ENCODE data around the gene MPC1. TPM values are rescaled to one million over a fixed set of nuclear protein-coding genes. Genes with fewer than 3 reads are reported as not detected.
"Not testable (repeated sequence)": the region's sequence is repeated elsewhere in the genome, so short reads cannot be mapped to it uniquely, and the experiment has no call there.

The MPC1 gene
- total RNA-seq, 1 donor from 2014 or later = 19.1 TPM

DNA sequence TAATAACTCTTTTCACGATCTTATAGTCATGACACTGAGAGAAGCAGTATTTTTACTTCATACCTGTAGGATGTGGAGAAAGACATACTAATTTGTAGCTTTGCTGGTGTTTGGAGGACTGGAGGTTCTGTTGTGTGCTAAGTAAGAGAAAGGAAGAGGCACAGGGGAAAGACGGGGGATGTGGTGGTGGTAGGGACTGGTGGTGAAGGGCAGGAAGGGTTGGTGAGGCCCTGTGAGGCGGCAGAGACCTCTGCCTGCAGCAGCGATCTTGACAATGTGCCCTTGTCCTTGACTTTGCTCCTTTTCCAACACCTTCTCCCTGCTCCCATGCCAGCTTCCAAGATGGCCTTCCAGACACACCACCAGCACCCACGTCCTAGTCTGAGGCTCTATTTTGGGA, 32.6 kb upstream of the MPC1 start:
- intact Hi-C loops (cut with micrococcal nuclease) = loop anchor here (2.0 to 10.0 kb wide), 4 partner anchors 33 to 1289 kb away; partner anchors contain the start of gene MPC1
- peaks cover 15% of the 10 kb centered on the region for H3K9me3 Mint-ChIP-seq
- peak; percentile 27 for DNase-seq (ENCODE audit: low spot score)
- peaks cover 21% of the 10 kb centered on the region for H3K36me3 Mint-ChIP-seq (ENCODE audit: low read depth)
- peak overlapping the region; percentile 37 for H3K27ac Mint-ChIP-seq
- H3K4me3 Mint-ChIP-seq = no peak overlapping the region
- peaks cover 11% of the 10 kb centered on the region for H3K27me3 Mint-ChIP-seq (ENCODE audit: insufficient read depth)
- H3K4me1 Mint-ChIP-seq (ENCODE audit: low read depth) = peaks cover 79% of the 10 kb centered on the region

DNA sequence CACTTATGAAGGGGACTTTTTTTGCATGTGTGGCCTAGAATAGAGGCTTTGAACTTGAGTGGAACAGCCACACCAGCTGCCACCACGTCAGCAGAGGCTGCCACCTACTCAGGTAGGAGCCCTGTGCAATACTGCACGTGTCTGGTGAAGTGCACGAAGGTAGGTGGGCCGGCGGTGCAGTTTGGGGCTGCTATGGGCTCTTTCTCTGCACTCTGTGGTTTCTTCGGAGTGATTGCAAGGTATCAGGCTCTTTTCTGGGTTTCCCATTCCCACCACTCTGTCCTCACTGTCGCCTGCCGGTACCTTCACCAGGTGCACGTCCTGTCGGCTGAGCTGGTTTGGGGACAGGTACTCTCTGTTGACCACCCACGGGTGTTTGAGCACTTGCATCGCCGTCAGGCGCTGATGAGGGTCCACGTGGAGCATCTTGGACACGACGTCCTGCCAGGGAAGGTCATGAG, 30.8 kb upstream of the MPC1 start:
- no peak for DNase-seq (ENCODE audit: low spot score)
- H3K9me3 Mint-ChIP-seq = peaks cover 15% of the 10 kb centered on the region
- intact Hi-C loops (cut with micrococcal nuclease) = loop anchor here (10.0 kb wide), 2 partner anchors 389 to 1291 kb away; no protein-coding TSS in a partner anchor
- H3K27ac Mint-ChIP-seq = no peak overlapping the region
- peaks cover 21% of the 10 kb centered on the region for H3K27me3 Mint-ChIP-seq (ENCODE audit: insufficient read depth)
- H3K4me1 Mint-ChIP-seq (ENCODE audit: low read depth) = peaks cover 65% of the 10 kb centered on the region
- H3K36me3 Mint-ChIP-seq (ENCODE audit: low read depth) = peaks cover 17% of the 10 kb centered on the region
- no peak overlapping the region for H3K4me3 Mint-ChIP-seq

DNA sequence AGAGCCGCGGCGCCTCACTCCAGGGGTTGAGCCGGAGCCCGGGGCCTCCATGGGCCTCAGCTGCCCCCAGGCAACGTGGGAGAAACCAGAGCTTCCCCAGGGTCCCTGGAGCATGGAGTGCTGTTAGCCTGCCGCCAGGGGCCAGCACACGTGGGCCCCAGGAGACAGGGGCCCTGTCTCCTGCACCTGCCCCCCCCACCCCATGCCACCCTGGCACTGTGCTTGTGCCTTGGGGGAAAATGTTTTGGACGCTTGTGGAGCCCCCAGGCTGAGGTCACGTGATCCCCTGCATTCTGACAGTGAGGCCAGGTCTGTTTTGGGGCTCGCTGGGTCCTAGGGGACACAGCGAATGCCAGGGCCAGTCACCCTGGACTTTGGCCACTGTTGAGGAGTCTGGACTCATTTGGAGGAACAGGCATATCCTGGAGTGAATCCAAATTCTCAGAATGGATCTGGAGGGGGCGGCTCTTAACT, 30.2 kb upstream of the MPC1 start:
- peaks cover 59% of the 10 kb centered on the region for H3K4me1 Mint-ChIP-seq (ENCODE audit: low read depth)
- intact Hi-C loops (cut with micrococcal nuclease) = loop anchor here (10.0 kb wide), 2 partner anchors 388 to 1292 kb away; no protein-coding TSS in a partner anchor

DNA sequence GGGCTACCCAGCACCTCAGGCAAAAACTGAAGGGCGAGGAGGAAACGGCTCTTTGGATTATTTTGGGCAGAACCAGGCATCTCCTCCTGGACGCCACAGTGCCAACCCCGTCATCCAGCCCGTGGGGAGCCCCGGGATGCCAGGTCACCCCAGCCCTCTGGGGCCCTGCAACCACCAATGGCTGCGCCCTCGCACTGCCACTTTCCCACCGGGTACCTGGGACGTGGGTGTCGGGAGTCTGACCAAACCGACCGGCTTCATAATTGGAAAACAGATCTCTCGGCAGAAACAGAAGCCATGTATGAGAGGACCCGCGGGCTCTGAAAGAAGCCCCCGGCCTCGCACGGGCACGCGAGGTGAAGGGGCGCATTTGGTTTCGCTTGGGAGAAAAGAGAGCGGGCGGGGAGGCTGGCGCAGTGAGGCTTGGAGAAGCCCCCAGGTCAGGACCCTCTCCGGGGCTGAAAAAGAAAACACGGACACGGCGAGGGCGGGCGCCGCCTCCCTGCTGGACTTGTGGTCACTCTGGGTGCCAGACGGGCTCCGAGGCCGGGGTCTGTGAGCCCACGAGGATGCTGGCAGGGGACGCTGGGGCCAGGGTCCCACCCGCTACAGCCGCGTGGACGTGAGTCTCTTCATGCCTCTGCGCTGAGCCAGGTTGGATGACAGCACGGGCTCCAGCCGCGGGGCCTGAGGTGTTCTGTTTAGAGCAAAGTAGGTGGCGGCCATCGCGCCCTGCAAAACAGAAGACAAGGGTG, 29.6 kb upstream of the MPC1 start:
- DNase-seq (ENCODE audit: low spot score) = no peak
- H3K36me3 Mint-ChIP-seq (ENCODE audit: low read depth) = peaks cover 17% of the 10 kb centered on the region
- intact Hi-C loops (cut with micrococcal nuclease) = loop anchor here (10.0 kb wide), 2 partner anchors 388 to 1292 kb away; no protein-coding TSS in a partner anchor
- H3K4me3 Mint-ChIP-seq = peak overlapping the region; percentile 37
- no peak overlapping the region for H3K27ac Mint-ChIP-seq
- H3K4me1 Mint-ChIP-seq (ENCODE audit: low read depth) = peaks cover 53% of the 10 kb centered on the region
- H3K27me3 Mint-ChIP-seq (ENCODE audit: insufficient read depth) = peaks cover 25% of the 10 kb centered on the region
- peaks cover 15% of the 10 kb centered on the region for H3K9me3 Mint-ChIP-seq

More for the DNA sequence above, 30.2 kb upstream of the MPC1 start:
- Mint-ChIP-seq H3K36me3 (ENCODE audit: low read depth) (peaks cover 17% of the 10 kb centered on the region), H3K9me3 (peaks cover 15% of the 10 kb centered on the region), H3K27me3 (ENCODE audit: insufficient read depth) (peaks cover 21% of the 10 kb centered on the region), H3K4me3 (no peak overlapping the region), H3K27ac (no peak overlapping the region)
- no peak for DNase-seq (ENCODE audit: low spot score)

DNA sequence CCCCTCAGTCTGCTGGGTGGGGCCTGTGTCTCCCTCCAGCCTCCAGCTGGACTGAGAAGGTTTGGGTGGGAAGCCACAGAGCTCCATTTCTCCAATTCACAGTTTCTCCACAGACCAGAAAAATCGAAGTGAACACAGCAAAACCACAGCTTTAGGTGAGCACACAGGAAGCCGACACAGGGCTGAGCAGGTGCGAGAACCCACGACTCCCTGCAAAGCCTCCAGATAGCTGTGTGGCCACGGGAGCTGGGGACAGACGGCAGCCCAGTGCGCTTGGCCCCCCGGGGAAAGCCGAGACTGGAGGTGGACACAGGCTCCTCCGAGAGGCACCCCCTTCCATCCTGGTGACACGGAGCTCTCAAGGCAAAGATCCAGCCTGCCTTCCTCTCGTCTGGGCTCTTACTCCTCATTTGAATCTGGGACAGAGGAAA, 29.0 kb upstream of the MPC1 start:
- peaks cover 25% of the 10 kb centered on the region for H3K27me3 Mint-ChIP-seq (ENCODE audit: insufficient read depth)
- DNase-seq (ENCODE audit: low spot score) = peak; percentile 16
- H3K36me3 Mint-ChIP-seq (ENCODE audit: low read depth) = peaks cover 13% of the 10 kb centered on the region
- peaks cover 47% of the 10 kb centered on the region for H3K4me1 Mint-ChIP-seq (ENCODE audit: low read depth)
- intact Hi-C loops (cut with micrococcal nuclease) = loop anchor here (10.0 kb wide), 2 partner anchors 387 to 1293 kb away; no protein-coding TSS in a partner anchor
- H3K9me3 Mint-ChIP-seq = peaks cover 11% of the 10 kb centered on the region
- H3K4me3 Mint-ChIP-seq = peak overlapping the region; percentile 37
- H3K27ac Mint-ChIP-seq = no peak overlapping the region

DNA sequence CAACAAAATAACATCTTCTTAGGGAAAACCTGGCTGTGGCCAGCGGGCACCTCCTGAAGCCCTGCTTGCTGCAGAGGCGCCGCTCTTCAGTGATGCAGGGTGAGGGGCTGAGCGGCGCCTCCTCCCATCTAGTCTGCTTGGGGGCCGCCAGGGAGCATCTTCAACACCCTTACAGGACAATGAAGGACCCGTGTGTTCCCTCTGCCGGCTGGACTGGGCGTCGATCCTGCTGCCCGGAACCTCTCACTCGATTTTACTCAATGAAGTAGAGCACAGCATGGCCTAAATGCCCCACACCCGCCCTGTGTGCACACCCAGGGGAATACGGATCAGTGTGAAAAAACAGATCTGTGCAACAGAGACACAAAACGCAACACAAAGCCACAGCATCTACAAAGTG, 28.5 kb upstream of the MPC1 start:
- Mint-ChIP-seq H3K27ac (no peak overlapping the region), H3K9me3 (peaks cover 6% of the 10 kb centered on the region), H3K36me3 (ENCODE audit: low read depth) (peaks cover 8% of the 10 kb centered on the region), H3K4me3 (peak overlapping the region; percentile 37), H3K4me1 (ENCODE audit: low read depth) (peaks cover 42% of the 10 kb centered on the region), H3K27me3 (ENCODE audit: insufficient read depth) (peaks cover 25% of the 10 kb centered on the region)
- intact Hi-C loops (cut with micrococcal nuclease) = loop anchor here (10.0 kb wide), 2 partner anchors 386 to 1294 kb away; no protein-coding TSS in a partner anchor
- DNase-seq (ENCODE audit: low spot score) = no peak

DNA sequence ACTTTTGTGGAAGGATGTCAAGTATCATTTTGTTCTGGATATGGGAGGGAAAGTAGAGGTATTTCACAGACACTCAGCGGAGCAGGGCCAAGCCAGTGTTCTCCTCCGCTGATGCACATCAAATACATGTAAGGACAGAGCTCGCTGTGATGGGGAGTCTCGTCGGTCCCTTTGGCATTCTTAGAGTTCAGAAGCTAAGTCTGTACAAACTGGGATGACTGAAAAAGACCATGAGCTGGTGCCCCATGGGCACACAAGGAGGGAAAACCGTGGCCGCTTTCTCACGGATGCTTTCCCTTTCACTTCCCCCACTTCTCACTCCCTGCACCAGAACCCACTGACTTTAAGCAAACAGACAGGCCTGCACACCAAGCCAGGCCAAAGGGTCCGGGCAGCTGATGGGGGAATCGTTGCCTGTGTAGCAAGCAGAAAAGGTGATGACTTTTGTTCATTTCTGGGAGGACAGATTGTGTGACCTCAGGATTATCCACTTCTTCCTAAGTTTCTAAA, 27.7 kb upstream of the MPC1 start:
- Mint-ChIP-seq H3K27ac (no peak overlapping the region), H3K4me3 (no peak overlapping the region), H3K27me3 (ENCODE audit: insufficient read depth) (peaks cover 25% of the 10 kb centered on the region), H3K4me1 (ENCODE audit: low read depth) (peaks cover 34% of the 10 kb centered on the region), H3K36me3 (ENCODE audit: low read depth) (peaks cover 2% of the 10 kb centered on the region), H3K9me3 (no peaks in the 10 kb centered on the region)
- DNase-seq (ENCODE audit: low spot score) = no peak
- intact Hi-C loops (cut with micrococcal nuclease) = loop anchor here (10.0 kb wide), 2 partner anchors 386 to 1294 kb away; no protein-coding TSS in a partner anchor

DNA sequence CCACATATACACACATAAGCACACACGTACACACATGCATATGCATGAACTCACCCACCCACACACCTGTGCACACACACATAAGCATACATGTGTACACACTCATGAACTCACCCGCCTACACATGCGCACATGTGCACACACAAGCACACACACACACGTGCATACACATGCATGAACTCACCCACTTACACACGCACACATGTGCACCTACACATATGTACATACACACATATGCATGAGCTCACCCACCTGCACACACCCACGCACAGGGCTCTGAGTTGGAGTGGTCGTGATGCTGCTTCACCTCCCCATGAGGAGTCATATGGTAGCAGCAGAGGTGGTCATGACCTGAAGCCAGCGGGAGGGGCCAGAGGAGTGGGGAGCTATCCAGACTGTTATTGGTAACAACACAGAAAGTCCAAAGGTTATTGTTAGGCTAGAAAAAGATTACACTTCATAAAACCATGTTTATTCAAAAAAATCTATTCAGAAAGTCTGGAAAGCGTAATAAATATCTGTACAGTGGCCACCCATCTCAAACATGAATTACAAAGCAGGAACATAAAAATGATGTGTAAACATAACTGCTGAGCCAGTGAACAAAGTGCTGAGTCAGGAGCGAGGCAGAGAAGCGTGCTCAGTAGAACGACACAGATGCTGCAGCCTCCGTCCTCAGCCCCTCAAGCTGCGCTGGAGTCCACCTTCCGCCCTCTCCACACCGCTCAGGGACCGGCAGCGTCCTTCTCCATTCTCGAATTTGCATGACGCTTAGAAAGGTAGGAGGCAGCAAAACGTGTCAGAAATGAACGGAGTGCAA, 26.4 kb upstream of the MPC1 start:
- intact Hi-C loops (cut with micrococcal nuclease) = no loop called here
- H3K9me3 Mint-ChIP-seq = no peaks in the 10 kb centered on the region
- H3K4me3 Mint-ChIP-seq = no peak overlapping the region
- H3K4me1 Mint-ChIP-seq (ENCODE audit: low read depth) = peaks cover 23% of the 10 kb centered on the region
- DNase-seq (ENCODE audit: low spot score) = no peak
- no peaks in the 10 kb centered on the region for H3K36me3 Mint-ChIP-seq (ENCODE audit: low read depth)
- H3K27ac Mint-ChIP-seq = no peak overlapping the region
- peaks cover 25% of the 10 kb centered on the region for H3K27me3 Mint-ChIP-seq (ENCODE audit: insufficient read depth)

DNA sequence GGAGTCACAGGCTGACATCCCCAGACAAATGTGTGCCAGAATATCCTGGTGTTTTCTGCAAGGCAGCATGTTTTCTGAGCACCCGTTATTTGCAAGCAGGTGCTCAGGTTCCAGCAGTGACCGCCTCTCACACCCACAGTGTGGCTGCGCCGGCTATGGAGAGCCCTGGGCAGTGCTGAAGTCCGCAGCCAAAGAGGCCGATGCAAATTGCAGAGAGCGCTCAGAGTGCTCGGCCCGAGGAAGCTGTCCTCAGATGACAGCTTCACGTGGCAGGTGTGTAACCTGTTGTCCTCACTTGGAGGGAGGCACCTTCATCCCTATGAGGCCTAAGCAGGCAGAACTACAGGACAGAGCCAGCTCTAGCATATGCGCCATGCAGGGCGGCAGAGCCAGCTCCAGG, 23.5 kb upstream of the MPC1 start:
- Mint-ChIP-seq H3K4me3 (no peak overlapping the region), H3K4me1 (ENCODE audit: low read depth) (peaks cover 12% of the 10 kb centered on the region), H3K9me3 (no peaks in the 10 kb centered on the region), H3K36me3 (ENCODE audit: low read depth) (no peaks in the 10 kb centered on the region), H3K27ac (no peak overlapping the region), H3K27me3 (ENCODE audit: insufficient read depth) (peaks cover 20% of the 10 kb centered on the region)
- intact Hi-C loops (cut with micrococcal nuclease) = no loop called here
- no peak for DNase-seq (ENCODE audit: low spot score)

DNA sequence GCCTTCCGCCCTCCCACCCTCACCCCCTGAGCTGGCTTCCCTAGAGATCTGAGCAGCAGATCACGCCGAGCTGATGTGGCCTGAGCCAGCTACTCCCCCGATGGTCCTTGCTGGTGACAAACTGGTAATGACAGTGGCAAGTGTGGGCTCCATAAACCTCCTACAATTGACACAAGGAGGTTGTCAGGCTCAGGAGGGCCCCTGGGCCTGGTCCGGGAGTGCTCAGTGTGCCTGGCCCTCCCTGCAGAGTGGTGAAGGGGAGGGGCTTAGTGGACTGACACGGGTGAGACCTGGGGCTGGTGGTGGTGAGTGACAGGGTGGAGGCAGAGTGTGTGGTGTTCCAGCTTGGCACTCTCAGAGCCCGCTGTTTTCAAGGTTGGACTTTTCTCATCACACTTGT, 22.6 kb upstream of the MPC1 start:
- intact Hi-C loops (cut with micrococcal nuclease) = no loop called here
- no peaks in the 10 kb centered on the region for H3K36me3 Mint-ChIP-seq (ENCODE audit: low read depth)
- no peak overlapping the region for H3K4me3 Mint-ChIP-seq
- no peaks in the 10 kb centered on the region for H3K9me3 Mint-ChIP-seq
- no peak for DNase-seq (ENCODE audit: low spot score)
- H3K27me3 Mint-ChIP-seq (ENCODE audit: insufficient read depth) = peaks cover 21% of the 10 kb centered on the region
- H3K4me1 Mint-ChIP-seq (ENCODE audit: low read depth) = peaks cover 4% of the 10 kb centered on the region
- H3K27ac Mint-ChIP-seq = no peak overlapping the region

DNA sequence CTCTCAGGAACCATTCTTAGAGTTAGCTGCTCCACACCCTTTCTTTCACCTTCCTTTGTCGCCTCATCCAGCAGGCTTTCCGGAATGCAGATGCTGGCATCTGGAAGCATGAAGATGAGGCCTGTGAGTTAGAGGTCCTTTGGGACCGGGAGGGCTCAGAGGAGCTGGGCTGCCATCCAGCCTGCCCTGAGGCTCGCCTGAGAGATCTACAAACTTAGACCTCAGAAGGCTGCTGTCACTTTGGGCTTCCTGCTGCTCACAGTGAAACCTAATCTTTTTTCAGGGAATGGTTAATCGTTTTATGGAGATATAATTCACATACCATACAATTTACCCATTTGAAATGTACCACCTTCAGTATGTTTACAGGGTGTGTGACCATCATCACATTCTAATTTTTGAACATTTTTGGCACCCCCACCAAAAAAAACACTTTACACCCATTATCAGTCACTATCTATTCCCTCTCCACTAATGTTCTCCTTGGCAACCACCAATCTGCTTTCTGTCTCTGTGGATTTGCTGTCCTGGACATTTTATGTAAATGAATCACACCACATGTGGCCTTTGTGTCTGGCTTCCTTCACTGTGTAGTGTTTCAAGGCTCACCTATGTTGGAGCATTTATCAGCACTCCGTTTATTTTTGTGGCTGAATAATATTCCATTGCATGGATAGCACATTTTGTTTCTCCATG, 20.0 kb upstream of the MPC1 start:
- no peak overlapping the region for H3K27ac Mint-ChIP-seq
- no peaks in the 10 kb centered on the region for H3K9me3 Mint-ChIP-seq
- H3K36me3 Mint-ChIP-seq (ENCODE audit: low read depth) = no peaks in the 10 kb centered on the region

DNA sequence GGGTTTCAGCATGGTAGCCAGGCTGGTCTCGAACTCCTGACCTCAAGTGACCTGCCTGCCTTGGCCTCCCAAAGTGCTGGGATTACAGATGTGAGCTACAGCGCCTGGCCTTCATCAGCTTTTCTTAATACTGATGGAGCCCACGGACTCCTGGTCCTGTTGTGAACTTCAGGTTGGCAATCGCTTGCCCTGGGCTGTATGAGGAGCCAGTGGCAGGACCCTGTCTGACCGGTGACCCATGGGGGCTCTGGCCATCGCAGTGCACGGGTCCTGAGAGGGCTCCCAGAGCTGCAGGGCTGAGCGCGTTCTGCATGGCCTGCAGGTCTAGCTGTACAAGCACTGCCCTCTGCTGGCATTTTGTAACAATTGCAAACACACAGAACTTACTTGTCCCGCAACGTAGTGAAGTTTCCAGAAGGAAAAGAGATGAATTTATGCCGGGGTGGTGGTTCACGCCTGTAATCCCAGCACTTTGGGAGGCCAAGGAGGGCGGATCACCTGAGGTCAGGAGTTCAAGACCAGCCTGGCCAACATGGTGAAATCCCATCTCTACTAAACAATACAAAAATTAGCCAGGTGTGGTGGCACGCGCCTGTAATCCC, 18.0 kb upstream of the MPC1 start:
- intact Hi-C loops (cut with micrococcal nuclease) = loop anchor here (1.0 kb wide), 3 partner anchors 17 to 125 kb away; no protein-coding TSS in a partner anchor

More for the DNA sequence above, 20.0 kb upstream of the MPC1 start:
- Mint-ChIP-seq H3K27me3 (ENCODE audit: insufficient read depth) (peaks cover 10% of the 10 kb centered on the region), H3K4me3 (no peak overlapping the region), H3K4me1 (ENCODE audit: low read depth) (peaks cover 5% of the 10 kb centered on the region)
- DNase-seq (ENCODE audit: low spot score) = no peak
- intact Hi-C loops (cut with micrococcal nuclease) = no loop called here

More for the DNA sequence above, 18.0 kb upstream of the MPC1 start:
- H3K36me3 Mint-ChIP-seq (ENCODE audit: low read depth); H3K9me3 Mint-ChIP-seq; H3K4me1 Mint-ChIP-seq (ENCODE audit: low read depth); H3K27ac Mint-ChIP-seq; H3K27me3 Mint-ChIP-seq (ENCODE audit: insufficient read depth); H3K4me3 Mint-ChIP-seq: not testable (repeated sequence)
- peak; percentile 42 for DNase-seq (ENCODE audit: low spot score)
